ENCODE results near the gene ATP8A2. TPM values are rescaled to one million over a fixed set of nuclear protein-coding genes. Genes with fewer than 3 reads are reported as not detected.

ATP8A2 gene
- total and polyA plus RNA-seq, 2 of the 8 experiments (the other 6 are each of a cell fraction or from before 2014, with no cell fraction given): 2.4 to 8.3 TPM

DNA sequence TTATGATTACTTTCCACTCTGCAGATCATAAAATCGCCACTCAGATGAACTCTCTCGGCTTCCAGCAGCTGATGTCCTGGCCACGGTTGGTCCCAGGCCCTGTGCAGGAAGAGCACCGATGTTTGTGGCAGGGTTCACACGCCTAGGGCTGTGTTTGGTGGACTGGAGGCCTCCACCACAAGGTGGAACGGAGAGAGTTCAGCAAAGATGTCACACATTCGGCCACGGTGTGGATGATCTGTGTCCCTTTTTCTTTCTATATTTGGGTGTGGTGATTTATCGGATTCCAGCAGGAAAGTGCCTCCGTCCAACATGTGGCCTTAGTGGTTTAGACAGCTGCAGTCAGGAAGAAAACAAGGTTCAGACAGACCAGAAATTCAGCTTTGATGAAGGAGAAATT, 680.6 kb downstream of the ATP8A2 start:
- H4K20me1 ChIP-seq (replicated peaks in 1 of 2; ENCODE audit: control insufficient read depth in 1 of 2, insufficient read depth in 2 of 2, low read length in 2 of 2): peaks cover 0 to 2% of the 10 kb centered on the region in 2 experiments
- no peak overlapping the region for H4K8ac ChIP-seq (ENCODE audit: extremely low read depth, insufficient read depth, low read length)
- 64% methylated on average over 10 of the region's 10 CpGs; no CpG with 5 or more reads in 1 of the 2 experiments for WGBS, 2 experiments (ENCODE audit: extremely low coverage in 1 of 2, insufficient coverage in 1 of 2, insufficient read length in 1 of 2, insufficient replicate concordance in 2 of 2, low coverage in 1 of 2, low lambda C conversion rate in 2 of 2, missing lambda C conversion rate in 1 of 2)
- H4K5ac ChIP-seq (ENCODE audit: insufficient read length, low read depth, low read length): no peak overlapping the region
- H2BK120ac ChIP-seq (replicated peaks; ENCODE audit: low read depth, low read length): no peak overlapping the region
- no peaks in the 10 kb centered on the region for H3K9me3 ChIP-seq (ENCODE audit: insufficient read depth in 2 of 2, low read depth in 1 of 2, low read length in 1 of 2)
- H2BK5ac ChIP-seq (ENCODE audit: low read depth, low read length): no peak overlapping the region
- FAIRE-seq: peak; percentile 7
- no peak overlapping the region for H3K14ac ChIP-seq (ENCODE audit: insufficient read length)
- no peak overlapping the region for H3K27ac ChIP-seq (ENCODE audit: low read depth, low read length)
- no peak overlapping the region for H2AK5ac ChIP-seq (ENCODE audit: low read depth, low read length)
- H2BK12ac ChIP-seq (ENCODE audit: low read depth, low read length): no peak overlapping the region; the same call in 1 of the 2 replicates
- H3K4me2 ChIP-seq (ENCODE audit: insufficient read depth in 1 of 2, low read depth in 2 of 2, low read length in 2 of 2): peak overlapping the region; percentile 74 to 84
- H2BK15ac ChIP-seq (ENCODE audit: low read length): no peak overlapping the region
- no peak overlapping the region for H3K18ac ChIP-seq (ENCODE audit: extremely low read depth, low read length)
- ChIA-PET CTCF (ENCODE audit: partially characterized antibody) (interaction anchor here (0.8 to 1.1 kb wide), 3 partner anchors 15 to 542 kb away, joined by 3 read pairs; no protein-coding TSS in a partner anchor), POLR2A (ENCODE audit: partially characterized antibody) (interaction anchor here (1.0 to 2.6 kb wide), 13 partner anchors 10 to 319 kb away, joined by 3 to 8 read pairs (median 4); no protein-coding TSS in a partner anchor)
- DNase-seq (ENCODE audit: low read depth in 1 of 2, low spot score in 2 of 2): no peak
- no peak overlapping the region for H3K56ac ChIP-seq (replicated peaks; ENCODE audit: insufficient read length, low read depth, low read length)
- H3K9ac ChIP-seq (replicated peaks in 1 of 4; ENCODE audit: extremely low read depth in 1 of 4, low read depth in 3 of 4, low read length in 3 of 4): no peak overlapping the region
- no peaks in the 10 kb centered on the region for H3K79me1 ChIP-seq (ENCODE audit: low read depth, low read length)
- H3K23me2 ChIP-seq (ENCODE audit: low read depth, low read length): peaks cover 18% of the 10 kb centered on the region; the same call in 1 of the 2 replicates
- no peak overlapping the region for H2BK20ac ChIP-seq (ENCODE audit: low read length)
- H3K79me2 ChIP-seq (ENCODE audit: control insufficient read depth in 1 of 2, insufficient read depth in 2 of 2, low read length in 2 of 2): peaks cover 0 to 9% of the 10 kb centered on the region in 2 experiments; a peak in 1 of 4 replicates
- peak overlapping the region; percentile 10 to 68 (median 30); a peak in 5 of 8 replicates for H3K4me3 ChIP-seq (ENCODE audit: extremely low read depth in 1 of 4, insufficient read depth in 2 of 4, low read depth in 3 of 4, low read length in 4 of 4)
- H3K4ac ChIP-seq (replicated peaks; ENCODE audit: insufficient read length, low read depth, low read length): no peak overlapping the region
- no peak overlapping the region for H4K91ac ChIP-seq (replicated peaks; ENCODE audit: insufficient read length, low read length)
- H3K27me3 ChIP-seq (replicated peaks in 1 of 4; ENCODE audit: control insufficient read depth in 3 of 4, extremely low read depth in 1 of 4, insufficient read depth in 3 of 4, low read length in 3 of 4): peaks cover 9 to 45% (median 23%) of the 10 kb centered on the region in 4 experiments
- H3K4me1 ChIP-seq (replicated peaks in 1 of 4; ENCODE audit: control insufficient read depth in 3 of 4, insufficient read depth in 4 of 4, low read length in 3 of 4): peaks cover 2 to 3% (median 2%) of the 10 kb centered on the region in 4 experiments; a peak in 4 of 7 replicates
- H2AFZ ChIP-seq (ENCODE audit: low read length): peak overlapping the region; percentile 82
- H3K23ac ChIP-seq (ENCODE audit: insufficient read length): no peak overlapping the region
- no peaks in the 10 kb centered on the region; a peak in 1 of 8 replicates for H3K36me3 ChIP-seq (ENCODE audit: control insufficient read depth in 2 of 4, insufficient read depth in 4 of 4, low read length in 3 of 4)
- TF ChIP-seq BCL11A (IDR thresholded peaks at IDR 0.05; ENCODE audit: low read depth in 2 of 2, low read length in 2 of 2): no peak
- no peak for TF ChIP-seq RBBP5 (IDR thresholded peaks at IDR 0.05; ENCODE audit: borderline replicate concordance, low read depth, low read length)
- no peak for TF ChIP-seq POU5F1 (IDR thresholded peaks at IDR 0.05; ENCODE audit: low read depth, low read length)
- TF ChIP-seq SRF (IDR thresholded peaks at IDR 0.05; ENCODE audit: low read depth, low read length): no peak
- TF ChIP-seq RXRA (IDR thresholded peaks at IDR 0.05; ENCODE audit: insufficient read depth, low read depth, low read length): no peak
- no peak for TF ChIP-seq ASH2L (IDR thresholded peaks at IDR 0.05; ENCODE audit: low read length)
- no peak for TF ChIP-seq SIX5 (IDR thresholded peaks at IDR 0.05; ENCODE audit: low read depth, low read length)
- no peak for TF ChIP-seq BRCA1 (IDR thresholded peaks at IDR 0.05; ENCODE audit: low read depth, low read length)
- no peak for TF ChIP-seq NANOG (IDR thresholded peaks at IDR 0.05; ENCODE audit: insufficient read depth, low read depth, low read length, poor library complexity, severe bottlenecking)
- TF ChIP-seq POLR2AphosphoS5 (IDR thresholded peaks at IDR 0.05; ENCODE audit: low read depth, low read length): no peak
- TF ChIP-seq TAF1 (IDR thresholded peaks at IDR 0.05; ENCODE audit: low read depth, low read length): no peak
- TF ChIP-seq GABPA (IDR thresholded peaks at IDR 0.05; ENCODE audit: borderline replicate concordance, insufficient read depth, low read length): no peak

Data from H1 (cell line).